ENCODE data around the gene CHERP.

- TF ChIP-seq, protein P1, sequence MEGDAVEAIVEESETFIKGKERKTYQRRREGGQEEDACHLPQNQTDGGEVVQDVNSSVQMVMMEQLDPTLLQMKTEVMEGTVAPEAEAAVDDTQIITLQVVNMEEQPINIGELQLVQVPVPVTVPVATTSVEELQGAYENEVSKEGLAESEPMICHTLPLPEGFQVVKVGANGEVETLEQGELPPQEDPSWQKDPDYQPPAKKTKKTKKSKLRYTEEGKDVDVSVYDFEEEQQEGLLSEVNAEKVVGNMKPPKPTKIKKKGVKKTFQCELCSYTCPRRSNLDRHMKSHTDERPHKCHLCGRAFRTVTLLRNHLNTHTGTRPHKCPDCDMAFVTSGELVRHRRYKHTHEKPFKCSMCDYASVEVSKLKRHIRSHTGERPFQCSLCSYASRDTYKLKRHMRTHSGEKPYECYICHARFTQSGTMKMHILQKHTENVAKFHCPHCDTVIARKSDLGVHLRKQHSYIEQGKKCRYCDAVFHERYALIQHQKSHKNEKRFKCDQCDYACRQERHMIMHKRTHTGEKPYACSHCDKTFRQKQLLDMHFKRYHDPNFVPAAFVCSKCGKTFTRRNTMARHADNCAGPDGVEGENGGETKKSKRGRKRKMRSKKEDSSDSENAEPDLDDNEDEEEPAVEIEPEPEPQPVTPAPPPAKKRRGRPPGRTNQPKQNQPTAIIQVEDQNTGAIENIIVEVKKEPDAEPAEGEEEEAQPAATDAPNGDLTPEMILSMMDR (IDR thresholded peaks at IDR 0.05): no peak
- TF ChIP-seq POLR2A (IDR thresholded peaks at IDR 0.05): no peak
Measured at GRCh38 chr19:16535381-16535780, 6.9 kb downstream of the CHERP start.
